SH-SY5Y (cell line): ENCODE measurements around the gene CSF2.

Experiments used
- GATA2 ChIP-seq: IDR thresholded peaks from 2 replicates; pipeline ENCODE4 v1.6.1; 2011; ENCODE audit warnings: mild to moderate bottlenecking, low read depth, low read length
- GATA3 ChIP-seq: IDR thresholded peaks from 2 replicates; pipeline ENCODE4 v1.6.1; 2011; ENCODE audit warnings: low read depth, mild to moderate bottlenecking, low read length, moderate library complexity

Gene CSF2

GRCh38 chr5:132114150-132115121 is 40.8 kb downstream of the CSF2 start:
- TF ChIP-seq GATA3 (no peak), GATA2 (no peak)

GRCh38 chr5:132115375-132115774 is 41.8 kb downstream of the CSF2 start:
- no peak for TF ChIP-seq GATA3
- no peak for TF ChIP-seq GATA2

GRCh38 chr5:132116072-132116471 is 42.5 kb downstream of the CSF2 start:
- no peak for TF ChIP-seq GATA2
